Parathyroid adenoma (tissue), 2 donors: Measurements from ENCODE around the gene NAV2.

Experiments used
- H2AFZ ChIP-seq: fragments of 300-600 bp; sonication (generic); one replicate; pipeline ENCODE4 v1.7.0; 2017; ENCODE audit warnings: antibody characterized with exemption, mild to moderate bottlenecking
- H3K27ac ChIP-seq: fragments of 300-600 bp; sonication (generic); one replicate; pipeline ENCODE4 v1.7.0; 2017
- H3K27me3 ChIP-seq: fragments of 300-600 bp; sonication (generic); one replicate; pipeline ENCODE4 v1.7.0; 2017; ENCODE audit warnings: low read length; ENCODE audit not compliant: control insufficient read depth, insufficient read depth
- H3K36me3 ChIP-seq: fragments of 300-600 bp; sonication (generic); one replicate; pipeline ENCODE4 v1.7.0; 2017; ENCODE audit warnings: low read length; ENCODE audit not compliant: control insufficient read depth, insufficient read depth
- H3K4me1 ChIP-seq: fragments of 300-600 bp; sonication (generic); one replicate; pipeline ENCODE4 v1.7.0; 2017; ENCODE audit warnings: control low read depth
- H3K4me2 ChIP-seq: fragments of 300-600 bp; sonication (generic); one replicate; pipeline ENCODE4 v1.7.0; 2017; ENCODE audit warnings: low read length
- H3K4me3 ChIP-seq: fragments of 300-600 bp; sonication (generic); one replicate; pipeline ENCODE4 v1.7.0; 2017; ENCODE audit warnings: low read depth, low read length
- H3K79me2 ChIP-seq: fragments of 300-600 bp; sonication (generic); one replicate; pipeline ENCODE4 v1.7.0; 2017; ENCODE audit warnings: control low read depth
- H3K9ac ChIP-seq: fragments of 300-600 bp; sonication (generic); one replicate; pipeline ENCODE4 v1.7.0; 2017; ENCODE audit warnings: mild to moderate bottlenecking
- H3K9me3 ChIP-seq: fragments of 300-600 bp; sonication (generic); one replicate; pipeline ENCODE4 v1.7.0; 2017; ENCODE audit warnings: low read length; ENCODE audit not compliant: control insufficient read depth
- CTCF ChIP-seq: fragments of 300-600 bp; sonication (generic); IDR thresholded peaks from one replicate; pipeline ENCODE4 v1.7.0; 2017; ENCODE audit warnings: antibody characterized with exemption, mild to moderate bottlenecking
- donor health status: primary hyperparathyroidism.

The NAV2 gene

DNA sequence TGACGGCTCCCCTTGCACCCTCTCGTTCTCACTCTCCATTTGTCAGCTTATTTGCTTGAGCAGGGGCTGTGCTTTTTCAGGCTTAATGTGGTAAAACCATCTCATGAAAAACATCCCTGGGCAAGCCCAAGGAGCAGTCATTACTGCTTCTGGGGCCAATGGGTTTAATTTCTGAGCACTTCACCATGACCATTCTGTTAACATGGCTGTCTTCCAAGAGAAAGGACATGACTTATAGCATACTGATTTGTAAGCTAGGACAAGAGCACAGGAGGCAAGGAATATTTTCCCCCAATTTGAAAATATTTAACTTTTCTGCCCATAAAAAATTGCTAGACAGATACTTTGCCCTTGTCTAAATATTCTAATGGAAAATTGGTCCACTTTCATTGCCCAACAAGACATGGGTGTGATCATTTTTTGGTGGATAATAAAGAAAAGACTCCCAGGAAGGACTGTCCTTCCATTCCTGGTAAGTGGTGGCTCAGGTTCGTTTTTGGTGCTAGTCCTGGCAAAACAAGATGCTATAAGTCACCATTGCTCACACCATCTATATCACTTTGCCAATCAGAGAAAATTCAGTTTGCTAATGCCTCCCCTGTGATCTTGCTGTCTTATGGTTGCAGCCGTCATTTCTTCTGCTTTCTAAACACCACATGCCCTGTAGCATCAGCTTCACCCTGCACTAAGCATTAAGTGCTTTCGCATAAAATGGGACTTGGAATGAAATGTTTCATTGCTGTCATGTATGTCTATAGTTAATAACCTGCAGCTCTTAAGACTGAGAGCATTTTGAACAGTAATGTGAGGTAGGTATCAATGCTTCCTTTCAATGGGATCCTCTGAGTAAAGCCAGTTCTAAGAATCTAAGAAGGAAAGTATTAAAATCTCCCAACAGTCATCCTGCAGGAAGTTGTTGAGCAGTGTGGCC, 339.1 kb downstream of the NAV2 start:
- no peak for TF ChIP-seq CTCF
- H3K4me1 ChIP-seq, result peaks cover 6% of the 10 kb centered on the region
- no peaks in the 10 kb centered on the region for H3K79me2 ChIP-seq
- no peaks in the 10 kb centered on the region for H3K9me3 ChIP-seq
- H3K4me2 ChIP-seq, result no peak overlapping the region
- H2AFZ ChIP-seq, result no peak overlapping the region
- H3K27me3 ChIP-seq, result no peaks in the 10 kb centered on the region
- H3K36me3 ChIP-seq, result no peaks in the 10 kb centered on the region
- no peak overlapping the region for H3K27ac ChIP-seq
- H3K9ac ChIP-seq, result no peak overlapping the region
- no peak overlapping the region for H3K4me3 ChIP-seq

- Histone ChIP-seq H3K4me1 (peaks cover 6% of the 10 kb centered on the region), H3K27me3 (no peaks in the 10 kb centered on the region), H3K9me3 (no peaks in the 10 kb centered on the region), H3K9ac (no peak overlapping the region), H3K27ac (no peak overlapping the region), H3K36me3 (no peaks in the 10 kb centered on the region), H3K4me3 (no peak overlapping the region), H3K79me2 (no peaks in the 10 kb centered on the region), H2AFZ (no peak overlapping the region), H3K4me2 (no peak overlapping the region)
- TF ChIP-seq CTCF, result no peak
Measured at GRCh38 chr11:20053572-20053971, 340.9 kb downstream of the NAV2 start.

DNA sequence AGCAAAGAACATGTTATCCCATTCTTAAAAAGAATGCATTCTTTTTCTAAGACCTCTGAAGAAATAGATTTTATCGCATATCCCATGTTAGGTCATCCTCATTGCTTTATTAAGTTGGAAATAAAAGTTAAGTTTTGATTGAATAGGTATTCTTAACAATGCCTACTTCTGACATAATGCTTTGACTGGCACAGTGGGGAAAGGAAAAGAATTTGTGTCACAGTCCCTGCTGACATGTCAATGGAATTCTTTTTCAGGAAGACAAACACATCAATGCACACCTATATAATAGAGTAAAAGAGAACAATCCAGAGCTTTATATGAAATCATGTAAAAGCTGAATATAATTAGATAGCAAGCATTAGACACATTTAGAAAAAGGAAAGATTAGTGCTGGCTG, 341.9 kb downstream of the NAV2 start:
- H2AFZ ChIP-seq, result no peak overlapping the region
- no peaks in the 10 kb centered on the region for H3K79me2 ChIP-seq
- H3K27me3 ChIP-seq, result no peaks in the 10 kb centered on the region
- no peak overlapping the region for H3K4me3 ChIP-seq
- H3K4me1 ChIP-seq, result peaks cover 6% of the 10 kb centered on the region
- no peak for TF ChIP-seq CTCF
- no peaks in the 10 kb centered on the region for H3K9me3 ChIP-seq
- no peaks in the 10 kb centered on the region for H3K36me3 ChIP-seq
- H3K27ac ChIP-seq, result peak overlapping the region; percentile 57
- no peak overlapping the region for H3K9ac ChIP-seq
- no peak overlapping the region for H3K4me2 ChIP-seq

GRCh38 chr11:20055312-20055711, 342.7 kb downstream of the NAV2 start:
- TF ChIP-seq CTCF, result no peak
- H3K4me3 ChIP-seq, result no peak overlapping the region
- H3K9ac ChIP-seq, result no peak overlapping the region
- peaks cover 6% of the 10 kb centered on the region for H3K4me1 ChIP-seq
- no peaks in the 10 kb centered on the region for H3K27me3 ChIP-seq
- H3K36me3 ChIP-seq, result no peaks in the 10 kb centered on the region
- H3K4me2 ChIP-seq, result no peak overlapping the region
- no peaks in the 10 kb centered on the region for H3K79me2 ChIP-seq
- peak overlapping the region; percentile 57 for H3K27ac ChIP-seq
- no peaks in the 10 kb centered on the region for H3K9me3 ChIP-seq
- peak overlapping the region; percentile 33 for H2AFZ ChIP-seq
